ENCODE results near the gene TMPRSS4.

- TF ChIP-seq, protein P1, sequence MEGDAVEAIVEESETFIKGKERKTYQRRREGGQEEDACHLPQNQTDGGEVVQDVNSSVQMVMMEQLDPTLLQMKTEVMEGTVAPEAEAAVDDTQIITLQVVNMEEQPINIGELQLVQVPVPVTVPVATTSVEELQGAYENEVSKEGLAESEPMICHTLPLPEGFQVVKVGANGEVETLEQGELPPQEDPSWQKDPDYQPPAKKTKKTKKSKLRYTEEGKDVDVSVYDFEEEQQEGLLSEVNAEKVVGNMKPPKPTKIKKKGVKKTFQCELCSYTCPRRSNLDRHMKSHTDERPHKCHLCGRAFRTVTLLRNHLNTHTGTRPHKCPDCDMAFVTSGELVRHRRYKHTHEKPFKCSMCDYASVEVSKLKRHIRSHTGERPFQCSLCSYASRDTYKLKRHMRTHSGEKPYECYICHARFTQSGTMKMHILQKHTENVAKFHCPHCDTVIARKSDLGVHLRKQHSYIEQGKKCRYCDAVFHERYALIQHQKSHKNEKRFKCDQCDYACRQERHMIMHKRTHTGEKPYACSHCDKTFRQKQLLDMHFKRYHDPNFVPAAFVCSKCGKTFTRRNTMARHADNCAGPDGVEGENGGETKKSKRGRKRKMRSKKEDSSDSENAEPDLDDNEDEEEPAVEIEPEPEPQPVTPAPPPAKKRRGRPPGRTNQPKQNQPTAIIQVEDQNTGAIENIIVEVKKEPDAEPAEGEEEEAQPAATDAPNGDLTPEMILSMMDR (IDR thresholded peaks at IDR 0.05): no peak
- TF ChIP-seq POLR2AphosphoS5 (IDR thresholded peaks at IDR 0.05; ENCODE audit: low read depth, low read length): no peak
- no peak for TF ChIP-seq SIN3A (IDR thresholded peaks at IDR 0.05; ENCODE audit: borderline replicate concordance, insufficient read depth, low read depth, low read length)
These were observed 2.6 kb downstream of the TMPRSS4 start for GRCh38 chr11:118079491-118079890.

Measured in Panc1 (cell line).